Activated CD4-positive, alpha-beta T cell treated with anti-CD3 and anti-CD28 coated beads, Interleukin-2, Interleukin-6, amounts not matched to agents 100 ng/mL and 50 ng/mL, durations not matched to agents 16 hours and 8 hours (primary cell): Measurements from ENCODE around the gene FERMT3.

Experiments
- DNase-seq: peaks from one replicate; pipeline ENCODE4 v3.0.0-alpha.2; 2020

Gene FERMT3

GRCh38 chr11:64222651-64223000 is 16.1 kb downstream of the FERMT3 start:
- DNase-seq: no peak

- DNase-seq: no peak
These were observed 16.6 kb downstream of the FERMT3 start for GRCh38 chr11:64223001-64223651.

DNA sequence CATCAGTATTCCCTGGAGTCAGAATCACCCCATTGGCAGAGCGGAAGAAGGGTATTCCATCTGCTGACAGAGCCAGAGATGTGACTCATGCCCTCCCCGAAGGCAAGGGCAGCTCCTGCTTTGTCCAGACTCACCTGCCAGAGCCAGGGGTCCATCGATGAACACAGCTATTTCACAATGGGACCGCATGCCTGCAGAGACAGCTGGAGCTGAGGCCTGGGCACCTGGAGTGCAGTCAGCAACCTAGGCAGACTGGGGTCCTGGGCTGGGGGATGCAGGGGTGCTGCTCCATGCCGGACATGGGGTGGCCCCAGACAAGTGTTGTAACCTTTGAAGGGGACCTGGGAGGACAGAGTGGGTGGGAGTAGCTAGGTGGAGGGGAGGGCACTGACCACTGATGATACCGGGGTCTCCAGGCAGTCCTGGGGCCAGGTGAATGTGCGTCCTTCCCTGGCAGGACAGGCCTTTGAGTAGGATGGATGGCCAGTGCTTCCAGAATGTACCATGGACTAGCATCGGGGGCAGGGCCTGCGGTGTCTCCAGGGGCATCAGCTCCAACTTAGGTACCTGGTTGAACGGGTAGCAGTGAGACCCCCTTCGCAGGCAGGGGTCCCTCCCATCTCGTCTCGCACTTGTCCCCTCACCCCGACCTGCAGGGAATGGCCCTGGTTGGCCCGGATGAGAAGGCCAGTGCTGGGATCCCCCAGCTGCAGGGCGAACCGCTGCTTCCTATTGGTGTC is 17.8 kb downstream of the FERMT3 start:
- DNase-seq: no peak

- no peak for DNase-seq
These were observed 18.5 kb downstream of the FERMT3 start for GRCh38 chr11:64224891-64225607.

- DNase-seq: peak; percentile 95
These were observed 19.3 kb downstream of the FERMT3 start, which contains the start of the genes NUDT22 and TRPT1 for GRCh38 chr11:64225608-64226506. TSS of gene NUDT22 (plus strand) at chr11:64226274. CDS start at chr11:64226653, 379 bp downstream. TSS of gene TRPT1 (minus strand) at chr11:64226186. CDS start at chr11:64225860, 326 bp downstream.

DNA sequence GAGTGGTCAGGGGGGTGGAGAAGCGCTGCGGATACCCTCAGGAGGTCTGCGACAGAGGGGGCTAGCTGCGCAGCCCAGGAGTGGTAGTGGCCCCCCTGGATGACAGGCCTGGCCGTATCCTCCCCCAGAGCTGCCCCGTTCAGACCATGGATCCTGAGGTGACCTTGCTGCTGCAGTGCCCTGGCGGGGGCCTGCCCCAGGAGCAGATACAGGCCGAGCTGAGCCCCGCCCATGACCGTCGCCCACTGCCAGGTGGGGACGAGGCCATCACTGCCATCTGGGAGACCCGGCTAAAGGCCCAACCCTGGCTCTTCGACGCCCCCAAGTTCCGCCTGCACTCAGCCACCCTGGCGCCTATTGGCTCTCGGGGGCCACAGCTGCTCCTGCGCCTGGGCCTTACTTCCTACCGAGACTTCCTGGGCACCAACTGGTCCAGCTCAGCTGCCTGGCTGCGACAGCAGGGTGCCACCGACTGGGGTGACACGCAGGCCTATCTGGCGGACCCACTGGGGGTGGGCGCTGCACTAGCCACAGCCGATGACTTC is 20.1 kb downstream of the FERMT3 start:
- DNase-seq: peak; percentile 82

DNA sequence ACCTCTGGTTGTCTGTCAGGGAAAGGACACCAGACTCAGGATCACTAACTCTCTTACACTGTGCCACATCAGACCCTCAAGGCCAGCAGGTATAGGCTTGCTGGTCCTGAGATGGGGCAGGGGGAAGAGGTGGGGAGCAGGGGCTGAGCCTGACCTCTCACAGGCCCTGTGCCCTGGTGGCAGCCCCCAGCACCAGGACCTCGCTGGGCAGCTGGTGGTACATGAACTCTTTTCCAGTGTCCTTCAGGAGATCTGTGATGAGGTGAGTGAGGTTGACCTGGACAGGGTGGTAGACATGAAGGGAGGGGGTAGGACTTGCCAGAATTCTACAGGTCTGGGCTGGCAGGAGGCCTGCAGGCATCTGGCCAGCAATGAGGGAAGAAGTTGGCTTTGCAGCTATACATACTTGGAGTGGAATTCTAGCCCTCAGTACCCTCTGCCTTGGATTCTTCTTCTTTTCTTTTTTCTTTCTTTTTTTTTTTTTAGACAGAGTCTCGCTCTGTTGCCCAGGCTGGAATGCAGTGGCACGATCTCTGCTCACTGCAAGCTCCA is 21.0 kb downstream of the FERMT3 start:
- DNase-seq: no peak

- no peak for DNase-seq
These were observed 22.7 kb downstream of the FERMT3 start for GRCh38 chr11:64229090-64229743.

DNA sequence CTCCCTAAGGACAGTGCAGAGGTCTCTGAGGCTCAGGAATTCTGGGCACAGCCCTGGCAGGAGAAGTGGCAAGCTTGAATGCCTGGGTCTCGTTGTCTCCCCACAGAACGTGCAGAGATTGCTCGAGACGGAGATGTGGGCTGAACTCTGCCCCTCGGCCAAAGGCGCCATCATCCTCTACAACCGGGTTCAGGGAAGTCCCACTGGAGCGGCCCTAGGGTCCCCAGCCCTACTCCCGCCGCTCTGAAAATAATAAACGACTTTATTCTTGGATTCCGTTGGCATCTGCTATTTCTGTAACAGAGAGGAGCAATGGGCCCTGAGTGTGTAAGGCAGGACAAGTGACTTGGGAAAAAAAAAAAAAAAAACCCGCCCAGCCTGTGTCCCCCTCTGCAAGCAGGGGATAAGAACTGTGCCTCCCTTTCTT is 23.2 kb downstream of the FERMT3 start:
- DNase-seq: no peak

- peak; percentile 92 for DNase-seq
These were observed 23.9 kb downstream of the FERMT3 start, which contains the start of gene DNAJC4 for GRCh38 chr11:64230171-64230984. TSS of gene DNAJC4 (plus strand) at chr11:64230548. CDS start at chr11:64230855, 307 bp downstream.

DNA sequence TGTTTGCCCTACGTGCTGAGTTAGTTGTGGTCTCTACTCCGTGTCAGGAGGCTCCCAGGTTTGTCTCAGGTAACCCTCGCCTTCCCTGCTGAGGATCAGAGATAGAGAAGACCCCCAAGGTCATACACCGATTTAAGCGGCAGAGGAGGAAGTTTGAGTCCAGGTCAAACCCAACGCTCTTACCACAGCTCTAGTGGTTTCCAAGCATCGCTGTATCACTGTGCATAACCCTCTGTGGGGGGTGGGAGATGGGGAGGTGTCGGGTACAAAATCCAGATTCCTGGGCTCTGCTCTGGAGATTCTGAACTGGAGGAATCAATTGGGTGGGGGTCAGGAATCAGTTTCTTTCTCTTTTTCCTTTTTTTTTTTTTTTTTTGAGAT is 24.5 kb downstream of the FERMT3 start:
- no peak for DNase-seq

- DNase-seq: no peak
These were observed 25.0 kb downstream of the FERMT3 start for GRCh38 chr11:64231546-64231945.

- DNase-seq: no peak
These were observed 25.9 kb downstream of the FERMT3 start for GRCh38 chr11:64232182-64232966.

GRCh38 chr11:64232967-64233315 is 26.4 kb downstream of the FERMT3 start:
- no peak for DNase-seq

DNA sequence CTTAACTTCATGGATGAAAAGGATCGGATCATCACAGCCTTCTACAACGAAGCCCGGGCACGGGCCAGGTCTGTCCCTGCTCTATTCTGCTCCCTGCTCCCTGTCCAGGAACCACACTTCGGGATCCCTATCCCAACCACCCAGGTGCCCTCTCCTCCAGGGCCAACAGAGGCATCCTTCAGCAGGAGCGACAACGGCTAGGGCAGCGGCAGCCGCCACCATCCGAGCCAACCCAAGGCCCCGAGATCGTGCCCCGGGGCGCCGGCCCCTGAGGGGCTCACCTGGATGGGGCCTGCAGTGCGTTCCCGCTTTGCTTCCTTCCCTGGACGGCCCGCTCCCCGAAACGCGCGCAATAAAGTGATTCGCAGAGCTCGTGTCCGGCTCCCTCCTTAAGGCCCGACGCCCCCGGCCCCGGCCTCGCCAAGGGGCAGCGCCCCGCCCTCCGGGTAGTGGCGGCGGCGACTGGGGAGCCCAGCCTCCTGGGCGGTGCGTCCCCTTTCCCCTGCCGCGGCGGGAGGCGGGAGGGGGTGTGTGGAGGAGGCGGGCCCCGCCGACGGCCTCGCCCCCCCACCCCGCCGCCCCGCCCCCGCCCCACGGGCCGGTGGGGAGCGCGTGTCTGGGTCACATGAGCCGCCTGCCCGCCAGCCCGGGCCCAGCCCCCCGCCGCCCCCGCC is 27.5 kb downstream of the FERMT3 start, which contains the start of gene VEGFB:
VEGFB (plus strand) TSS at position 672 of the 674 bp plus-strand sequence. CDS start 250 bp downstream, outside the sequence.
- peak; percentile 81 for DNase-seq

GRCh38 chr11:64234647-64235379 is 28.3 kb downstream of the FERMT3 start:
- DNase-seq: peak; percentile 59

GRCh38 chr11:64235437-64236161 is 29.1 kb downstream of the FERMT3 start:
- DNase-seq: no peak
